Measurements from ENCODE around the gene RPL13A. TPM values are rescaled to one million over a fixed set of nuclear protein-coding genes. Genes with fewer than 3 reads are reported as not detected.

The RPL13A gene
- total and polyA plus RNA-seq, 9 of the 15 experiments (the other 6 are each of a cell fraction or from before 2014, with no cell fraction given) = 1,744 to 5,482 (median 2,949) TPM

DNA sequence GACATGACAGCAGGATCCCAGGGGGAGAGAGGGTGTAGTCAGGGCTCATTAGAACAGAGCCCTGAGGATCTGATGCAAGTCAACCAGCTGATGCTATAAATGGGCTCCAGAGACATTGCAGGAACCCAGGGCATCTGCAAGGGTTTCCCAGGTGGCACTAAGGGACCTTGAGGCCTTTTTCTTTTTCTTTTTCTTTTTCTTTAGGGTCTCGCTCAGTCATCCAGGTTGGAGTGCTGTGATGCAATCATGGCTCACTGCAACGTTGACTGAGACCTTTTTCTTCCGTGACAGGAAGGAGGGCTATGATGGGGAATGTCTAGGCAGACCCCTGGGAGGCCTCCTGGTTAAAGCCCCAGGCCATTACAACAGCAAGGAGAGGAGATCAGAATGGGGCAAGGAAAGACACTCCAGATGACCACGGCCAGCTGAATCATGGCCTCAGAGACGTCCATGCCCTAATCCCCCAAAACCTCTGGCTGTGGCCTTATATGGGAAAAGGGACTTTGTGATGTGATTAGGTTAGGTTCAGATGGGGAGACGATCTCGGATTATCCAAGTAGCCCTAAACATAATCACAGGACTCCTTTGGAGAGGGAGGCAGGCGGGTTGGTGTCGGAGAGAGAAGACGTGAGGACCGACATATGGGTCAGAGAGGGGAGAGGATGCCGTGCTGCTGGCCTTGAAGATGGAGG, 20.5 kb downstream of the RPL13A start:
- no peaks in the 10 kb centered on the region for H3K79me2 ChIP-seq (ENCODE audit: control insufficient read depth, insufficient read depth, low read length)

DNA sequence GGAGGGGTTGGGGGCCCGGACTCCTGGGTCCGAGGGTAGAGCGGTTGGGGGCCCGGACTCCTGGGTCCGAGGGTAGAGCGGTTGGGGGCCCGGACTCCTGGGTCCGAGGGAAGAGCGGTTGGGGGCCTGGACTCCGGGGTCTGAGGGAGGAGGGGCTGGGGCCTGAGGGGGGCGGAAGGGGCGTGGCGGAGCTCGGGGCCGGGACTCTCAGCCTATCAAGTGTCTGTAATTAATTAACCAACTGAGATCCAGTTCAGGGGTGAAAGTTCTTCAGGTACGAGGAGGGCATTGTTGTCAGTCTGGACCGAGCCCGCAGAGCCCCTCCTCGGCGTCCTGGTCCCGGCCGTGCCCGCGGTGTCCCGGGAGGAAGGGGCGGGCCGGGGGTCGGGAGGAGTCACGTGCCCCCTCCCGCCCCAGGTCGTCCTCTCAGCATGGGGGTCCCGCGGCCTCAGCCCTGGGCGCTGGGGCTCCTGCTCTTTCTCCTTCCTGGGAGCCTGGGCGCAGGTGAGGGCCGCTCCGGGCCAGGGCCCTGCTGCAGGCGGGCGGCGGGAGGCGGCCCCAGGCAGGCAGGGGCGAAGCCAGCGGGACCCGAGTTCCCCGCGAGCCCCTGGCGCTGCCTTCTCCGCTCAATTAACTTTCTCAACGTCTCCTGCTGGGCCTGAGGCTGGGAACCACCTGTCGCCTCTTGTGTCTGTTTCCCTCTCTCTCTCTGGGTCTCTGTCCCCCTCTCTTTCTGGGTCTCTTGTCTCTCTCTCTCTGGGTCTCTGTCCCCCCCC, 25.8 kb downstream of the RPL13A start:
- H3K4me1 ChIP-seq (replicated peaks in 1 of 2; ENCODE audit: control insufficient read depth in 2 of 2, insufficient read depth in 2 of 2, low read length in 2 of 2) = peaks cover 7 to 35% of the 10 kb centered on the region in 2 experiments; a peak in 4 of 5 replicates
- H3K9ac ChIP-seq (ENCODE audit: insufficient read depth in 1 of 2, low read depth in 2 of 2, low read length in 2 of 2) = peak overlapping the region; percentile 41 to 87; a peak in 3 of 4 replicates
- H3K79me2 ChIP-seq (ENCODE audit: control insufficient read depth, insufficient read depth, low read length) = no peaks in the 10 kb centered on the region
- ChIA-PET CTCF (ENCODE audit: low intra/inter-chr PET ratio) (no interaction called here), POLR2A (interaction anchor here (0.8 kb wide), 2 partner anchors 22 to 25 kb away, joined by 3 read pairs; no protein-coding TSS in a partner anchor)
- in situ Hi-C loops (cut with MboI) = no loop called here
- DNase-seq (ENCODE audit: extremely low read depth in 1 of 4, low spot score in 3 of 4) (peak in 2 of 4 experiments; percentile 72 to 77), FAIRE-seq (no peak), ATAC-seq (peak; percentile 62)
- no peak overlapping the region; the same call in 2 of the 3 replicates for H3K27ac ChIP-seq (ENCODE audit: extremely low read depth, low read depth, low read length)
- intact Hi-C loops (cut with micrococcal nuclease) = no loop called here
- peak overlapping the region; percentile 87 for H2AFZ ChIP-seq (ENCODE audit: low read depth, low read length)
- peak overlapping the region; percentile 31 for H3K4me3 ChIP-seq
- no TSS peak for BruUV-seq (replicated peaks)
- no peaks in the 10 kb centered on the region for H3K9me1 ChIP-seq (ENCODE audit: control insufficient read depth, insufficient read depth, low read length)
- peak overlapping the region; percentile 38 for H3K4me2 ChIP-seq (ENCODE audit: insufficient read depth, low read length)
- 31% methylated on average over 19 of the region's 50 CpGs for WGBS (ENCODE audit: insufficient coverage, low coverage, missing lambda C conversion rate)
- H4K20me1 ChIP-seq (replicated peaks; ENCODE audit: control insufficient read depth, insufficient read depth, low read length) = no peaks in the 10 kb centered on the region
- H3K9me3 ChIP-seq (replicated peaks; ENCODE audit: control insufficient read depth, insufficient read depth, low read depth, low read length) = no peaks in the 10 kb centered on the region
- H3K27me3 ChIP-seq (ENCODE audit: control insufficient read depth in 2 of 2, insufficient read depth in 2 of 2, low read length in 2 of 2) = no peaks in the 10 kb centered on the region
- no peaks in the 10 kb centered on the region for H3K36me3 ChIP-seq (ENCODE audit: control insufficient read depth, insufficient read depth, low read length)
- TF ChIP-seq PHF8 (IDR thresholded peaks at IDR 0.05; ENCODE audit: borderline replicate concordance, low read length) = peak; percentile 34; the same call in 1 of the 2 replicates
- TF ChIP-seq ZNF583 (CRISPR knock-in tag; IDR thresholded peaks at IDR 0.05) = no peak
- TF ChIP-seq, protein P1, sequence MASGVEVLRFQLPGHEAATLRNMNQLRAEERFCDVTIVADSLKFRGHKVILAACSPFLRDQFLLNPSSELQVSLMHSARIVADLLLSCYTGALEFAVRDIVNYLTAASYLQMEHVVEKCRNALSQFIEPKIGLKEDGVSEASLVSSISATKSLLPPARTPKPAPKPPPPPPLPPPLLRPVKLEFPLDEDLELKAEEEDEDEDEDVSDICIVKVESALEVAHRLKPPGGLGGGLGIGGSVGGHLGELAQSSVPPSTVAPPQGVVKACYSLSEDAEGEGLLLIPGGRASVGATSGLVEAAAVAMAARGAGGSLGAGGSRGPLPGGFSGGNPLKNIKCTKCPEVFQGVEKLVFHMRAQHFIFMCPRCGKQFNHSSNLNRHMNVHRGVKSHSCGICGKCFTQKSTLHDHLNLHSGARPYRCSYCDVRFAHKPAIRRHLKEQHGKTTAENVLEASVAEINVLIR (CRISPR knock-in tag; IDR thresholded peaks at IDR 0.05) = no peak
- no peak for TF ChIP-seq ZNF232 (CRISPR knock-in tag; IDR thresholded peaks at IDR 0.05)
- TF ChIP-seq HDGF (IDR thresholded peaks at IDR 0.05) = no peak
- TF ChIP-seq MTA1 (IDR thresholded peaks at IDR 0.05; ENCODE audit: borderline replicate concordance) = no peak

More for the DNA sequence above, 20.5 kb downstream of the RPL13A start:
- intact Hi-C loops (cut with micrococcal nuclease) = no loop called here
- no peaks in the 10 kb centered on the region for H3K27me3 ChIP-seq (ENCODE audit: control insufficient read depth in 2 of 2, insufficient read depth in 2 of 2, low read length in 2 of 2)
- H3K4me2 ChIP-seq (ENCODE audit: insufficient read depth, low read length) = no peak overlapping the region
- DNase-seq (ENCODE audit: extremely low read depth in 1 of 4, low spot score in 3 of 4) = no peak
- H3K9me3 ChIP-seq (replicated peaks; ENCODE audit: control insufficient read depth, insufficient read depth, low read depth, low read length) = no peaks in the 10 kb centered on the region
- no peaks in the 10 kb centered on the region for H4K20me1 ChIP-seq (replicated peaks; ENCODE audit: control insufficient read depth, insufficient read depth, low read length)
- no peaks in the 10 kb centered on the region for H3K36me3 ChIP-seq (ENCODE audit: control insufficient read depth, insufficient read depth, low read length)
- peaks cover 9 to 19% of the 10 kb centered on the region in 2 experiments; a peak in 4 of 5 replicates for H3K4me1 ChIP-seq (replicated peaks in 1 of 2; ENCODE audit: control insufficient read depth in 2 of 2, insufficient read depth in 2 of 2, low read length in 2 of 2)
- no peak overlapping the region for H3K9ac ChIP-seq (ENCODE audit: insufficient read depth in 1 of 2, low read depth in 2 of 2, low read length in 2 of 2)
- no peak for TF ChIP-seq BRCA1 (IDR thresholded peaks at IDR 0.05)
- no peak for TF ChIP-seq BRCA1 (CRISPR knock-in tag; IDR thresholded peaks at IDR 0.05)
- no peak for TF ChIP-seq DNMT1 (IDR thresholded peaks at IDR 0.05)
- no peak for TF ChIP-seq ZNF695 (CRISPR knock-in tag; IDR thresholded peaks at IDR 0.05)
- TF ChIP-seq LEF1 (IDR thresholded peaks at IDR 0.05) = no peak
- ChIA-PET POLR2A (interaction anchor here (0.7 to 1.0 kb wide), 2 partner anchors 41 to 62 kb away, joined by 3 read pairs; no protein-coding TSS in a partner anchor), CTCF (ENCODE audit: low intra/inter-chr PET ratio) (no interaction called here)
- 49% methylated on average over 12 of the region's 12 CpGs for whole genome bisulfite sequencing (ENCODE audit: insufficient coverage, low coverage, missing lambda C conversion rate)
- in situ Hi-C loops (cut with MboI) = loop anchor here (5.0 kb wide), 3 partner anchors 34 to 164 kb away; no protein-coding TSS in a partner anchor
- no peak for ATAC-seq
- H3K9me1 ChIP-seq (ENCODE audit: control insufficient read depth, insufficient read depth, low read length) = no peaks in the 10 kb centered on the region
- H3K27ac ChIP-seq (ENCODE audit: extremely low read depth, low read depth, low read length) = no peak overlapping the region
- FAIRE-seq = no peak
- H3K4me3 ChIP-seq = no peak overlapping the region
- H2AFZ ChIP-seq (ENCODE audit: low read depth, low read length) = no peak overlapping the region
- BruUV-seq (replicated peaks) = no TSS peak
